ENCODE measurements around the gene OR10K1.
"Not testable (repeated sequence)": the region's sequence is repeated elsewhere in the genome, so short reads cannot be mapped to it uniquely, and the experiment has no call there.

The OR10K1 gene, protein sequence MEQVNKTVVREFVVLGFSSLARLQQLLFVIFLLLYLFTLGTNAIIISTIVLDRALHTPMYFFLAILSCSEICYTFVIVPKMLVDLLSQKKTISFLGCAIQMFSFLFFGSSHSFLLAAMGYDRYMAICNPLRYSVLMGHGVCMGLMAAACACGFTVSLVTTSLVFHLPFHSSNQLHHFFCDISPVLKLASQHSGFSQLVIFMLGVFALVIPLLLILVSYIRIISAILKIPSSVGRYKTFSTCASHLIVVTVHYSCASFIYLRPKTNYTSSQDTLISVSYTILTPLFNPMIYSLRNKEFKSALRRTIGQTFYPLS

DNA sequence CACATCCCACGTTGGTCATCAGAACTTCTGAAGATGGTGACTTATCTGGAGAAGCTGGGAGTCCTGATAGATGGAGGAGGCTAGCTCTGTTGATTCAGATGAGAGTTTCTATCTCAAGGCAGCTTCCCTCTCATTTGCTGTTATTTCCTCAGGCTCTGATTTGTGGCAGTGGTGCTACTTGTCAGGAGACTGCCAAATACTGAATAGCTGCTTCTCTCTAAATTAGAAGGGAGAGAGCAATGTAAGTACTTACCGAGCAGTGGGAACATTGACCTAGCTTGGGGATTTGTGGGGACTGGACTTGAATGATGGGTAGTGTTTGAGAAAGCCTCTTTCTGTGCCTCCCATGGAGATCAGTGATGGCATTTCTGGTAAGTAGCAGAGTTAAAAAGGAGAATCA, at the start of gene OR10K1:
Gene OR10K1 (plus strand): TSS at position 301 of the 400 bp plus-strand sequence. CDS start 3,728 bp downstream, outside the sequence.
- DNase-seq, result no peak

DNA sequence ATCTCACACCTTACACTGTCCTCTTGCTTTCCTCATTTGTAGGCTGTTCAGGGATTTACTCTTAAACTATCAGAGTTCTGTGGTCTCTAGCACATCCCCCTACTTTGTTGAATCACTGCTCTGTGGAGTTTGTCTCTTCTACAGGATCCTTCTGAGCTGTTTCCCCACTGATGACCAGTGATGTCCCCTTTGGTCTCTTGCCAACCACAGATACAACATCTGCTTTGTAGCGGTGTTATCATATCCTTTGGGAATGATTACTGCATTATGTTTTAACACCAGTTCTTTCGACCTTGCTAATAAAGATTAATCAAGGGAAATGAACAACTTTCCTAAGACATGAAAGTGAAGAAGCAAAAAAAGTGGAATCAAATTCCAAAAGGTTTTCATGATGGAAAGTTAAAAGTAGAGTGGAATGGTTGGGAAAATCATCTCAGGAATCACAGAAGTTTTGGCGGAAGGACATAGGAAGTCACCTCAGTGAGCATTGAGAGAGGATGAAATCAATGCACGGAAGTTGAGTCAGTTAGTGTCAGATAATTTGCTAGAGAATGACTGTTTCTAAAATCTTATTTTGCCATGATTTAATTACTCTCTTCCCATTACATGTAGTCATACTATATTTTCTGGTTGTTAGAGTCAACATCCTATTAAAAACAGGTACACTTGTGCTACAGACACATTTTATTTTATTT, 46.8 kb upstream of the OR10K1 start:
- no peak for DNase-seq

DNA sequence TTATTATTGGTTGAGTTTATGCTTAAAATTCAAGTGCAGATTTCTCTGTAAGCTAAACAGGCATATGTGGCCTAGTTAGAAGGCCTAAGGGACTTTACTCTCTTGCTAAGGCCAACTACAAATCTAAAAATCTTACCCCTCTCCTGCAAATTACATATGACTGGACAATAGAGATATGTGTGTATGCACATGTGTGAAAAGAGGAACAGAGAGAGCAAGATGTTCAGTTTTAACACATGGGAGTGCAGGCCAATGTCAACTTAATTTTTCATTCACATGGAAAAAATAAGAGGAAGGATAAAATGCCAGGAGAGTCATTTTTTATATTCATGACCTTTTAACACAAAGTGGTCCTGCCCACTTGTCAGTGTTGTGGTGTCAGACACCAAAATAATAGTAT, 44.0 kb upstream of the OR10K1 start:
- DNase-seq, result no peak

- DNase-seq, result no peak
These were observed 39.4 kb upstream of the OR10K1 start for GRCh38 chr1:158422212-158422611.

DNA sequence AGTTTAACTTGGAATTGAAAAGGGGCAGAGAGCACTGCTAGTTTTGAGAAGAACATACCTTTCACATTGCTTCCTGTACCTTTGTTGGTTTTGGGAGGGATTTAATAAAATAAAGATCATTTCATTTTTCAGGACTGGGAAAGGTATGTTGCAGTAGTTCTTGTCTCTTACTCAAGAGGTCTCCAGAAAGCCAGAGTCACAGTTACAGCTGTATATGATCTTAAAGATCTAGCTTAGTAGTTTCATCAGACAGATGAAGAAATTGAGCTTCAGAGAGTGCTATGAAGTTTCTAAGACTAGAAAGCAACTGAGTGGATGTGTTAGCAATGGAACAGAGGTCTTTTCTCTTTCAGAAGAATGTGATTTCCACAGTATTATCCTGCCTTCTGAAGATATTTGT, 36.6 kb upstream of the OR10K1 start:
- DNase-seq, result no peak

GRCh38 chr1:158426137-158426536, 35.5 kb upstream of the OR10K1 start, which contains the start of gene OR10K2:
Gene OR10K2, minus strand, starts transcription at chr1:158426237. Its CDS starts 5,371 bp downstream, at chr1:158420866.
- DNase-seq, result no peak

- not testable (repeated sequence) for DNase-seq
These were observed 31.5 kb upstream of the OR10K1 start for GRCh38 chr1:158430163-158430562.

DNA sequence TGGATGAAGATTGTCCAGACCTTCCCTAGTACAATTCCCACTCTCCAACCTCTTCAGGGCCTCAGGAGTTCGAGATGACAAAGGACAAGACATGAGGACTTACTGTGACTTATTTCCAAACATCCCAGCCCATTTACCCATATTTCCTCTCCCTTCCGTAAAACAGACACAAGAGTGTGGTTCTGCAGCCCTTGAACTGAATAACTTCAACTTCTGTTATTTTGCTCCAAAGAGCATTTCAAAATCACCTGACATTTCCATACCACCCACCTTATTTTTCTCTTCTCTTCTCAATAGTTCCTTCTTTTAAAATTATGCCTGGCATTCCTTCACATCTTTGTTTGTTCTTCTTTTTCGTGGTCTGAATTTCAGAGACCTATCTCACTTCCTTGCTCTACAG, 26.9 kb upstream of the OR10K1 start:
- DNase-seq, result no peak

DNA sequence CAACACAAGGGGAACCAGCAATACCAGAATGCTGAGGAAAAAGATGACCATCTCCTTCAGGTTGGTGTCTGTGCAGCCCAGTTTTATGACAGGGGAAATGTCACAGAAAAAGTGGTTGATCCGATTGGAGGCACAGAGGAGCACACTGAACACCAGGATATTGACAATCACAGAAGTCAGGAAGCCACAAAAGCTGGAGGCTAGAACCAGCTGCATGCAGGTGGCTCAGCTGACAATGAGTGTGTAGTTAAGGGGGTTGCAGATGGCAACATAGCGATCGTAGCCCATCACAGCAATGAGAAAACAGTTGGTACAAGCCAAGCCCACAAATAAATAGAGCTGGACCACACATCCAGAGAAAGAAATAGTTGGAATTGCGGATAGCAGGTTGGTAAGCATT, 16.3 kb upstream of the OR10K1 start:
- DNase-seq, result no peak

GRCh38 chr1:158454537-158454936, 7.1 kb upstream of the OR10K1 start:
- DNase-seq, result no peak

- DNase-seq, result no peak
These were observed 4.4 kb upstream of the OR10K1 start for GRCh38 chr1:158457246-158457645.

GRCh38 chr1:158458263-158458662, 3.4 kb upstream of the OR10K1 start:
- DNase-seq, result peak; percentile 78

- no peak for DNase-seq
These were observed 10.3 kb downstream of the OR10K1 start, which contains the start of gene OR10R2 for GRCh38 chr1:158471920-158472319. Gene OR10R2, plus strand, starts transcription at chr1:158472220. Its CDS starts 106 bp downstream, at chr1:158472326.

GRCh38 chr1:158485455-158485854, 23.8 kb downstream of the OR10K1 start:
- DNase-seq, result no peak

DNA sequence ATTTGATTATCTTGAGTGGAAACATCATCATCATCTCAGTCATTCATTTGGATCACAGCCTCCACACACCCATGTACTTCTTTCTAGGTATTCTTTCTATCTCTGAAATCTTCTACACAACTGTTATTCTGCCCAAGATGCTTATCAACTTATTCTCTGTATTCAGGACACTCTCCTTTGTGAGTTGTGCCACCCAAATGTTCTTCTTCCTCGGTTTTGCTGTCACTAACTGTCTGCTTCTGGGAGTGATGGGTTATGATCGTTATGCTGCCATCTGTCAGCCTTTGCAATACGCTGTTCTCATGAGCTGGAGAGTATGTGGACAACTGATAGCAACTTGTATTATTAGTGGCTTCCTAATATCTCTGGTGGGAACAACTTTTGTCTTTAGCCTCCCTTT, 29.7 kb downstream of the OR10K1 start:
- DNase-seq, result no peak

GRCh38 chr1:158493054-158493453, 31.4 kb downstream of the OR10K1 start:
- DNase-seq, result no peak

- DNase-seq, result no peak
These were observed 33.2 kb downstream of the OR10K1 start for GRCh38 chr1:158494796-158495195.

DNA sequence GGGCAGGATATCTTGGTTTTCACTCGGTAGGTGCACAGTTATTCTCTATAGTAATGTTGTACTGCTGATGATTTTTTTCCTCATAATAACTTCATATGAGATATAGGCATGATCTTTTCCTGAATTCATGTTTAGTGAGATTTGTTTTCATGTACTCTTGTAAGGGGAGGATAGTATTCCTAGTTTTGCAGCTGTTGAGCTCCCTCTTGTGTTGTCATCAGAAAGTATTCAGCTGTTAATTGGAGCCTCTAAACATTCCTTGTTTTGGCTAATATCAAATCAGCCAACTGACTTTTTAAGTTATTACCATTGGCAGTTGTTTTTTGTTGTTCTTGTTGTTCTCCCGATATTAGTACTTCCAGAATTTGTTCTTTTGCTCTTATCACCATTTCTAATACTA, 34.7 kb downstream of the OR10K1 start:
- no peak for DNase-seq

- peak; percentile 82 for DNase-seq
These were observed 44.8 kb downstream of the OR10K1 start for GRCh38 chr1:158506369-158506987.

- no peak for DNase-seq
These were observed 45.9 kb downstream of the OR10K1 start for GRCh38 chr1:158507511-158507910.

DNA sequence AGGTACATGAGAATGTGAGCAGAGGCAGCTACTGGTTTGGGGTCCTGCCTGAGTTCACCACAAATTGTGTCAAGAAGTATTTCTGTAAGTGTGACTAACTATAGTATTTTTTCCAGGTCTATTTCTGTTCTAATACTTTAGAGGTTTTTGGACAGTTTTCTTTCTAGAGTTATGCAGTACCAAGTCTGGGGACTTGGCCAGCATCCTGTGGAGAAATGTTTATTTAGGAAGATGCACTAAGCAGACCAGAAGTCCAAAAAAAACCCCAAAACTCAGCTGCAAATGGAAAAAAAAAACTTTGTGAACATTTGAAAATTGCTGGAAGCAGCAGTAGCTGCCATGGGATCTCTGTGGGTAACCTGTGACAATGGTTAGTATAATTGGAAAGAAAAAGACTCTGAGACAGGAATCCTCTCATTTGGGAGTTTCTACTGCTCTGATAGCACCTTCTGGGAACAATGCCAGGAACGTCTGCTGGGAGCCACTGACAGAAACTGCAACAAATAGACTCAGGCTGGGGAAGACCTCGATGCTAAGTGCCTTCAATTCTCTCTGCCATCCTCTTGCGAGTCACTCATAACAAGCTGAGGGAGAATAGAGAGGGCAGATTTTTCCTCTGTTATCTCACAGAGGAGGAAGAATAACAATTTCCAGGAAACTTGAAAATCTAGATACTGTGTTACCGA, 48.0 kb downstream of the OR10K1 start:
- no peak for DNase-seq

DNA sequence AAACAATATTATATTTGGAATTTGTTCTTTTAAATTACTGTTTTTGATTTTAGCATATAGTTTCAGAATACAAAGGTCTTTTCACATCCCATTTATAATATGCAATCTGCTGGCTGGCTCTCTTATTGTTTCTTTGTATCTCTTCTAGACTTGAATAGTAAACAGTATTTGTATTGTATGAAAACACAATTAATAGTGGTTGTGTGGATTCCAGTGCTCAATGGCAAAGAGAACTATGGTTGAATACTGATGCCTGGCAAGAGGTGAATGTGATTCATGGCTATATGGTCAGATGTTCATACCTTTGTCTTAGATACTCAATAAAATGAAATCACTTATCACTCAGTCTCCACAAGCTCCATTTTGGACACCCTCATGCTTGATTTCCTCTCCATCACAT, 55.3 kb downstream of the OR10K1 start:
- no peak for DNase-seq

All from islet precursor cell (in vitro differentiated cells).